NCI-H2107 treated with DMSO at 0.1 percent for 48 hours (cell line): ENCODE data around the gene DBNL.

Experiments
- DNase-seq: peaks from one replicate; lab custom pipeline; 2025; ENCODE audit not compliant: unreplicated experiment; lab: John Stamatoyannopoulos, UW

The DBNL gene

GRCh38 chr7:44097064-44097932 lies 52.8 kb downstream of the DBNL start:
- DNase-seq = no peak

- DNase-seq = no peak
Measured at GRCh38 chr7:44098092-44099068, 53.9 kb downstream of the DBNL start.

DNA sequence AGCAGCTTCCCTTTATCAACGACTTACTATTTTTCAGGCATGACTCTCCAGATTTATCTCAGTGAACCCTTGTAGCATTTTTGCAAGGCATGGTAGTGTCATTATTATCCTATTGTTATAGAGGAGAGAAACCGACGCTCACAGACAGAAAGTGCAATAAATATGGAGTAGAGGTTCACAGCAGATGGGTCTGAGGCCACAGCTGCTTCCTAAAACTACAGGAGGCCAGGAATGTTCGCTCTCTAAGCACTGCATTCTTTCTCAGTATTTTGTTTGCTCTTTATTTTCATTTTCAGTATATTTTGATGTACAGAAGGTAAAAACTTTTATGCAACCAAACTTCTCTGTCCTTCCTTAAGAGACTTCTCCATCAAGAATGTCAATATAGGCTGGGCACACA lies 55.2 kb downstream of the DBNL start:
- DNase-seq = no peak

- no peak for DNase-seq
Measured at GRCh38 chr7:44100458-44101302, 56.2 kb downstream of the DBNL start.

DNA sequence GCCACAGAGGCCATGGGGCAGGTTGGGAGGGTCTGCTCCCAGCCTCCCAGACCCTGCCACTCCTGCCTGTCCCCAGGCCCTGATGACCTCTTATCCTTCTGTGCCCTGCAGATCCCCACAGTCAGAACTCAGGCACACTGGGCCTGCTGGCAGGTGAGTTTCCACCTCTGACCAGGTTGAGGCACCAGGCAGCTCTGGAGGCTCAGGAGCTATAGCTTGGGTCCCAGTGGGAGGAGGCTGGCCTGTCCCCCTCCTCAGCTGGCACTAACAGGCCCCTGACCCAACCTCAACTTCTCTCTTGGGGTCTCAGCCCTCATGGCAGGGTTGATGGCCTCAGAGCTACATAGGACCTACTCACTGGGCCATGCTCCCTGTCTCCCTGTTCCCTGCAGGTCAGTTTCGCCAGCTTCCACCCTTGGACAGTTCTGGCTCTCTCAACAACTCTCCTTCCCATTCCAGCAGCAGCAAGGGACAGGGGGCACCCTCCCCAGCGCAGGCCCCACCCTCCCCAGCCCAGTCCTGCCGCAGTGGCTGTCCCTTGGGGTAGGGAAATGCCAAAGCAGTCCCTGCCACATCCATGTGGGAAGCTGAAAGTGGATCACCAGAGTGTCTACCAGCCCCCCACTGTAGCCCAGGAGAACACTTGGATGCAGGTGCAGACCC lies 56.9 kb downstream of the DBNL start:
- DNase-seq = no peak

- DNase-seq = no peak
Measured at GRCh38 chr7:44101966-44102845, 57.7 kb downstream of the DBNL start.

DNA sequence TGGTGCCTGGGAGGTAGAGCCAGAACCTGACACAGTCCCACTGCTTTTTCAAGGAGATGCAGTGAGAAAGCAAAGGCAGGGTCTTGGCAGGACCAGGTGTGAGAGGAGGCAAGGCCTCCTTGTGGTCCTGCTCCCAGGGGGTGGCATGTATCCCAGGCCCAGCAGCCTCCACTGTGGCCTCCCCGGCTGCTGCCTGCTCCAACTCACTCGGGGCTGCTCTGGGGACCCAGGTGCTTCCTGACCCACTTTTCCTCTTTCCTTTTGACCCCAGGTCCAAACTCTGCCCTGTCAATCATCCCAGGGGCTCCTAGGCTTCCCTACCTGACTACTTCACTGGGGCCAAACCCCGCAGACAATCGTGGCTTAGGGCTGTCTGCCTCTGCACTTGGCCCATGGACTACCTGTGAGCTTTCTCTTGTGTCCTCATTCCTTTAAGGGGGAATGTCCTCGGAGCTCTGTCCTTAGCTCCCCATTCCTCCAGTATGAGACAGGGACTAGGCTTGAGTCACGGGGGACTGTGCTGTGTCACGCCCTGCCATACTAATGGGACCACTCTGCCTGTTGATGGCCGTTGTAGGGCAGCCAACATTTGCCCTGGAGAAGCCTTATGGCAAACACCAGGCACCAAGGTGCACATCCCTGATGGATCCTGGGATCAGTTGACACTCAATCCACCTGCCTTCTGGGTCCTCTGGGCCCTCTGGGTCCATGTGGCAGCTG lies 58.5 kb downstream of the DBNL start:
- DNase-seq = no peak

DNA sequence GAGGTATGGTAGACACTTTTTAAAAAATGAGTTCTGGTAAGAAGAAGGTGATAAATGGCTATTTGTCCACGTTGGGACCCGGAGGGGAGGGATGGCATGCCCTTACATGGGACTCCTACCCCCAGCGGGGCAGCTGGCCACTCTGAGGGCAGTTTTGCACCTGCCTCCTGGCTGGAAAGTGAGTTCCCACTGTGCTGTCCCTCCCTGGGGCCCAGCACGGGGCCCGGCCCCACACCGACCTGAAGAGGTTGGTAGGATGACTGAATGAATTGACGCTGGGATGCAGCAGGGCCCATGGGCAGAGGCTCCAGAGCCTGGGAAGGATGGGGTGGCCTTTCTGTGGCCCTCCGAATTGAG lies 59.0 kb downstream of the DBNL start:
- no peak for DNase-seq

DNA sequence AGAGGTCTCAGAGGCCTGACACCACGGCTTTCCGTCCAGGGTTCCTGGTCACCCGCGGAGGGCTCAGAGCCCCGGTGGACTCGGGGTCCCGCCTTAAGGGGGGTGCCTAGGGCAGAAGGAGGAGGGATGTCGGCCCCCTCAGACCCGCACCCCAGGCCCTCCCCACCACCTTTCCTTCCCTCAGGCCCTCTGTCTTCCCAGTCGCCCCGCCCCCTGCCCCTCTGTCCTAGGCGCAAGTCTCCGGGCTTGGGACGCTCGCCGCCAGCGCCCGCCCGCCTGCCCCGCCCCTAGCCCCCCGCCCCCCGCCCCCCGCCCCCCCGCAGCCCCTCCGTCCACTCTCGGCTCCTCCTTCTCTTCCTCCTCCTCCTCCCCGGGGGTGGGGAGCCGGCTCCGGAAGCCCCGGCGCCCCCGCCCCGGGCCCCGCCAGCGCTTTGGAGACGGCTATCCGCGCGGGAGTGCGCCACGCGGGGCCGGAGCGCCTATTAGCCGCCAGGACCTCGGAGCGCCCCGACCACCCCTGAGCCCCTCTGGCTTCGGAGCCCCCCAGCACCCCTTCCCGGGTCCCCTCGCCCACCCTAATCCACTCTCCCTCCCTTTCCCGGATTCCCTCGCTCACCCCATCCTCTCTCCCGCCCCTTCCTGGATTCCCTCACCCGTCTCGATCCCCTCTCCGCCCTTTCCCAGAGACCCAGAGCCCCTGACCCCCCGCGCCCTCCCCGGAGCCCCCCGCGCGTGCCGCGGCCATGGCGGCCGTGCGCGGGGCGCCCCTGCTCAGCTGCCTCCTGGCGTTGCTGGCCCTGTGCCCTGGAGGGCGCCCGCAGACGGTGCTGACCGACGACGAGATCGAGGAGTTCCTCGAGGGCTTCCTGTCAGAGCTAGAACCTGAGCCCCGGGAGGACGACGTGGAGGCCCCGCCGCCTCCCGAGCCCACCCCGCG lies 59.7 kb downstream of the DBNL start, which contains the start of gene AEBP1:
Gene AEBP1, plus strand, starts transcription at position 423 of the 937 bp plus-strand sequence. Its CDS starts 321 bp downstream, at position 744.
- no peak for DNase-seq

- DNase-seq = no peak
Measured at GRCh38 chr7:44104860-44105771, 60.6 kb downstream of the DBNL start.

GRCh38 chr7:44105832-44106231 lies 61.3 kb downstream of the DBNL start:
- DNase-seq = no peak

DNA sequence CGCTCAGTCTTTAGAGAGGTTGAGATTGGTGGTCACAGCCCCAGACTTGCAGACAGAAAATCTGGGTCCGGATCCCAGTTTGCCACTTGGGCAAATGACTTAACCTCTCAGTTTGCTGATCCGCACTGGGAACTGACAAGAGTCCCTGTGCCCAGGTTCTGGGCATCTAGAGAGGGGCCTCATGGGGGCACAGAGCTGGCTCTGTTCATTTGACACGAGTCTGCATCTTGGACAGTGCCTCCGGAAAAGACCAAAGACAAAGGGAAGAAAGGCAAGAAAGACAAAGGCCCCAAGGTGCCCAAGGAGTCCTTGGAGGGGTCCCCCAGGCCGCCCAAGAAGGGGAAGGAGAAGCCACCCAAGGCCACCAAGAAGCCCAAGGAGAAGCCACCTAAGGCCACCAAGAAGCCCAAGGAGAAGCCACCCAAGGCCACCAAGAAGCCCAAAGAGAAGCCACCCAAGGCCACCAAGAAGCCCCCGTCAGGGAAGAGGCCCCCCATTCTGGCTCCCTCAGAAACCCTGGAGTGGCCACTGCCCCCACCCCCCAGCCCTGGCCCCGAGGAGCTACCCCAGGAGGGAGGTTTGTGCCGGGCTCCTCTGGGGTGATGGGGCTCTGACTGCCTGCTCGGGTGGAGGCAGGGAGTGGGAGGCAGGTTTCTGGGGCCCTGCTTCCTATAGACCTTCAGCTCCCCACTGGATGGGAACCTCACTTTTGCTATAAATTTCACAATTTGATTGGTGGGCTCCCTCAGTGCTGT lies 62.0 kb downstream of the DBNL start:
- no peak for DNase-seq

DNA sequence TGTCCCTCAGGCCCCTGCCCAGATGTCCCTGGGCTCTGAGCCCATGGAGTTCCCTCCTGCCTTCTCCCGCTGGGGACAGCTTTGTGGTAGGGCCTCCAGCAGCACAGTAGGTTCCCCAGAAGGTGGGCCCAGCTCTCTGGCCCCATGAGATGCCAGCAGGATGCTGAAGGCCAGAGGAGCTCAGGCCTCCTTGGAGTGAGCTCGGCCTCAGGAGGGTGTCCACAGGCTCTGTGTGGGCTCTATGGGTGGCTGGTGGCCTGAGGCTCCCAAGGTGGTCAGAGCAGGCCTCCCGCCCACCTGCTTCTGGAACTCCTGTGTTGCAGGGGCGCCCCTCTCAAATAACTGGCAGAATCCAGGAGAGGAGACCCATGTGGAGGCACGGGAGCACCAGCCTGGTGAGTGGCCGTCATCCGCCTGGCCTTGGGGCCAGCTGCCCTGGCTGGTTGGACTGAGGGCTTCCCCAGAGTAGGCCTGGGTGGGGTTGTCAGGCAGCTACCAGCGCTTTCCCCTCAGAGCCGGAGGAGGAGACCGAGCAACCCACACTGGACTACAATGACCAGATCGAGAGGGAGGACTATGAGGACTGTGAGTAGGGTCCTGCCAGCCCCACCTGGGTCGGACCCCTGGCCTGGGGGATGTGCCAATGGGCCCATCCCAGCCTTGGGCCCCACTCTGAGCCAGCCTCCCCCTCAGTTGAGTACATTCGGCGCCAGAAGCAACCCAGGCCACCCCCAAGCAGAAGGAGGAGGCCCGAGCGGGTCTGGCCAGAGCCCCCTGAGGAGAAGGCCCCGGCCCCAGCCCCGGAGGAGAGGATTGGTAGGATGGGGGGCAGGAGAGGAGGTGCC lies 62.8 kb downstream of the DBNL start:
- DNase-seq = no peak

GRCh38 chr7:44107961-44108767 lies 63.7 kb downstream of the DBNL start:
- no peak for DNase-seq
